Pancreas (tissue), 10 donors: ENCODE data around the gene MMD2. TPM values are rescaled to one million over a fixed set of nuclear protein-coding genes. Genes with fewer than 3 reads are reported as not detected.
"Not testable (repeated sequence)": the region's sequence is repeated elsewhere in the genome, so short reads cannot be mapped to it uniquely, and the experiment has no call there.

Experiments
- ATAC-seq, 4 donors: fragments of 200-7000 bp; cut with Tn5 transposase; one replicate each; pipeline versions ENCODE4 v1.8.0 to v1.9.1; 2020; ENCODE audit warnings: mild to moderate bottlenecking in 4 of 4, moderate library complexity in 4 of 4
- DNase-seq, 6 donors: peaks; one replicate each; pipeline ENCODE4 v3.0.0-alpha.2; 2020
- FAIRE-seq: peaks from 2 replicates; lab custom pipeline; 2012; peaks lifted over from hg19 to GRCh38; lab: Jason Lieb, UNC
- H3K27ac ChIP-seq, 4 donors: fragments of 200-600 bp; sonication (generic); 1 replicate in 3 of 4; 2 replicates in 1 of 4; pipeline versions ENCODE4 v1.5.0 to v1.8.0; 2020
- H3K27me3 ChIP-seq, 4 donors: fragments of 200-600 bp; one replicate each; pipeline ENCODE4 v1.8.0; 2021
- H3K36me3 ChIP-seq, 3 donors: fragments of 200-600 bp; sonication (generic) in 1 of 3; one replicate each; pipeline versions ENCODE4 v1.5.0 to v1.8.0; 2020 to 2021
- H3K4me1 ChIP-seq, 3 donors: fragments of 200-600 bp; one replicate each; pipeline ENCODE4 v1.8.0; 2021
- H3K4me3 ChIP-seq, 4 donors: fragments of 200-600 bp; sonication (generic) in 2 of 4; one replicate each; pipeline versions ENCODE4 v1.5.0 to v1.8.0; 2020 to 2021
- H3K9me3 ChIP-seq, 4 donors: fragments of 200-600 bp; one replicate each; pipeline ENCODE4 v1.8.0; 2021
- CTCF ChIP-seq, 4 donors: fragments of 200-600 bp; sonication (generic) in 3 of 4; IDR thresholded peaks; one replicate each; pipeline versions ENCODE4 v1.5.0 to v1.8.0; 2021; ENCODE audit warnings: antibody characterized with exemption in 4 of 4
- WGBS, 2 donors: extraction: QIAGEN DNeasy Blood & Tissue Kit; methylation state at CpG; one replicate each; pipeline ENCODE4 v1.1.7; 2013; 5-methylcytosine and 5-hydroxymethylcytosine counted together
- intact Hi-C, 3 donors: fragments of 100-400 bp; cut with DNase I; formaldehyde crosslinking; loops; one replicate each; pipeline versions ENCODE4 v1.11.1 to v1.14.2; 2022
- polyA plus RNA-seq, 2 donors: library from polyadenylated mRNA; stranded (reverse); fragments of 200-250 nt; gene quantifications; one replicate each; pipeline ENCODE4 v1.2.3, GENCODE V29; 2013
- total RNA-seq, 6 donors: library from RNA; stranded (reverse); fragmentation: NEBNext Ultra II Directional in 4 of 6; extraction: Animal tissue kit (Norgen Biotek cat#: 25700) in 4 of 6; gene quantifications; one replicate each; pipeline versions ENCODE4 v1.2.1 to v1.2.4, GENCODE V29; 2021 to 2023
- donor health status: healthy with polysubstance abuse.
- donor health status: DM: no; HTN: no; CAD: no; lungs with moderate emphysema.
- donor health status: DM: no; HTN: no; CAD: no.
- donor health status: control.
- donor health status: control.
- donor health status: Bipolar disorder and iron deficiency.
- donor health status: DM: yes; HTN: yes; CAD: no.
- donor health status: DM: no; HTN: no; CAD: no.
- donor health status: DM: no; HTN: no; CAD: no.
- donor health status: DM: yes; HTN: yes; CAD: no.

Gene MMD2
- total and polyA plus RNA-seq, 8 donors, result 0.05 TPM; not detected in 7

- ATAC-seq (no peak), DNase-seq (no peak), FAIRE-seq (no peak)
- H3K4me3 ChIP-seq, result no peak overlapping the region
- no peak overlapping the region for H3K27ac ChIP-seq
- H3K27me3 ChIP-seq, result no peaks in the 10 kb centered on the region
- no peaks in the 10 kb centered on the region for H3K4me1 ChIP-seq
- no peak for TF ChIP-seq CTCF (IDR thresholded peaks at IDR 0.05)
- intact Hi-C loops, result no loop called here
- H3K36me3 ChIP-seq, result no peaks in the 10 kb centered on the region
- no peaks in the 10 kb centered on the region for H3K9me3 ChIP-seq
Measured at GRCh38 chr7:4904346-4904745, 54.6 kb downstream of the MMD2 start.

- DNase-seq (no peak), FAIRE-seq (no peak), ATAC-seq (no peak)
- intact Hi-C loops, result no loop called here
- H3K4me3 ChIP-seq, result no peak overlapping the region
- H3K9me3 ChIP-seq, result no peaks in the 10 kb centered on the region
- no peak overlapping the region for H3K27ac ChIP-seq
- TF ChIP-seq CTCF (IDR thresholded peaks at IDR 0.05), result no peak
- no peaks in the 10 kb centered on the region for H3K36me3 ChIP-seq
- WGBS, 2 donors, result 80 to 83% methylated on average over 11 of the region's 11 CpGs
- H3K4me1 ChIP-seq, result no peaks in the 10 kb centered on the region
- no peaks in the 10 kb centered on the region for H3K27me3 ChIP-seq
Measured at GRCh38 chr7:4895766-4896165, 63.2 kb downstream of the MMD2 start.

GRCh38 chr7:4894482-4894881, 64.5 kb downstream of the MMD2 start:
- Histone ChIP-seq H3K27me3 (no peaks in the 10 kb centered on the region), H3K4me3 (no peak overlapping the region), H3K4me1 (no peaks in the 10 kb centered on the region), H3K27ac (no peak overlapping the region), H3K9me3 (no peaks in the 10 kb centered on the region), H3K36me3 (no peaks in the 10 kb centered on the region)
- ATAC-seq (no peak), DNase-seq (no peak), FAIRE-seq (no peak)
- 79 to 88% methylated on average over 9 of the region's 9 CpGs for WGBS, 2 donors
- intact Hi-C loops, result no loop called here
- TF ChIP-seq CTCF (IDR thresholded peaks at IDR 0.05), result no peak

- FAIRE-seq, result no peak
- Histone ChIP-seq H3K4me3 (no peak overlapping the region), H3K27ac (no peak overlapping the region), H3K36me3 (no peaks in the 10 kb centered on the region), H3K27me3 (no peaks in the 10 kb centered on the region), H3K4me1 (no peaks in the 10 kb centered on the region), H3K9me3 (no peaks in the 10 kb centered on the region)
- WGBS, 2 donors, result 73 to 85% methylated on average over 8 of the region's 8 CpGs
- intact Hi-C loops, result no loop called here
- TF ChIP-seq CTCF (IDR thresholded peaks at IDR 0.05), result no peak
- DNase-seq, result no peak
- ATAC-seq, result no peak
Measured at GRCh38 chr7:4893929-4894475, 65.0 kb downstream of the MMD2 start.

- WGBS, 2 donors, result 60 to 68% methylated on average over 4 of the region's 4 CpGs
- H3K4me1 ChIP-seq, H3K27ac ChIP-seq, intact Hi-C loops, H3K4me3 ChIP-seq, ATAC-seq, FAIRE-seq, H3K9me3 ChIP-seq, DNase-seq, H3K27me3 ChIP-seq, H3K36me3 ChIP-seq: not testable (repeated sequence)
Measured at GRCh38 chr7:4893188-4893587, 65.8 kb downstream of the MMD2 start.

- H3K4me1 ChIP-seq, H3K27ac ChIP-seq, ATAC-seq, intact Hi-C loops, H3K9me3 ChIP-seq, H3K27me3 ChIP-seq, H3K4me3 ChIP-seq, H3K36me3 ChIP-seq, DNase-seq, FAIRE-seq: not testable (repeated sequence)
- 60 to 72% methylated on average over 2 of the region's 2 CpGs for WGBS, 2 donors
Measured at GRCh38 chr7:4891522-4891921, 67.5 kb downstream of the MMD2 start.
